Hepatocyte (in vitro differentiated cells): ENCODE results near the gene ADAMTSL3. TPM values are rescaled to one million over a fixed set of nuclear protein-coding genes. Genes with fewer than 3 reads are reported as not detected.

Experiments used
- DNase-seq: peaks from one replicate; pipeline ENCODE4 v3.0.0-alpha.2; 2016; ENCODE audit warnings: low spot score
- H2AFZ ChIP-seq: fragments of 200-600 bp; sonication (generic); 2 replicates; pipeline ENCODE4 v1.6.0; 2016; ENCODE audit warnings: antibody characterized with exemption, mild to moderate bottlenecking
- H3K27ac ChIP-seq: fragments of 200-600 bp; sonication (generic); 2 replicates; pipeline ENCODE4 v1.5.1; 2016; ENCODE audit warnings: mild to moderate bottlenecking
- H3K27me3 ChIP-seq: fragments of 200-600 bp; sonication (generic); 2 replicates; pipeline ENCODE4 v1.6.1; 2016
- H3K36me3 ChIP-seq: fragments of 200-600 bp; sonication (generic); replicated peaks from 2 replicates; pipeline ENCODE4 v1.5.1; 2016; ENCODE audit warnings: low read depth; ENCODE audit not compliant: insufficient read depth
- H3K4me1 ChIP-seq: fragments of 200-600 bp; sonication (generic); 2 replicates; pipeline ENCODE4 v1.5.1; 2016; ENCODE audit warnings: mild to moderate bottlenecking, moderate library complexity; ENCODE audit not compliant: insufficient read depth
- H3K4me2 ChIP-seq: fragments of 200-600 bp; sonication (generic); 2 replicates; pipeline ENCODE4 v1.6.0; 2016
- H3K4me3 ChIP-seq: fragments of 200-600 bp; sonication (generic); 2 replicates; pipeline ENCODE4 v1.5.1; 2016; ENCODE audit warnings: mild to moderate bottlenecking
- H3K79me2 ChIP-seq: fragments of 200-600 bp; sonication (generic); 2 replicates; pipeline ENCODE4 v1.6.0; 2017; ENCODE audit warnings: mild to moderate bottlenecking
- H3K9me2 ChIP-seq: fragments of 200-600 bp; sonication (generic); replicated peaks from 2 replicates; pipeline ENCODE4 v1.6.0; 2017; ENCODE audit warnings: mild to moderate bottlenecking; ENCODE audit not compliant: insufficient read depth
- H3K9me3 ChIP-seq: fragments of 200-600 bp; sonication (generic); 2 replicates; pipeline ENCODE4 v1.5.1; 2016; ENCODE audit warnings: low read depth, mild to moderate bottlenecking
- H4K20me1 ChIP-seq: fragments of 200-600 bp; sonication (generic); 2 replicates; pipeline ENCODE4 v1.6.0; 2016; ENCODE audit warnings: mild to moderate bottlenecking; ENCODE audit not compliant: insufficient read depth, poor library complexity, severe bottlenecking
- CTCF ChIP-seq: fragments of 200-600 bp; sonication (generic); IDR thresholded peaks from 2 replicates; pipeline ENCODE4 v1.5.1; 2016; ENCODE audit warnings: antibody characterized with exemption, mild to moderate bottlenecking; ENCODE audit not compliant: poor library complexity
- EZH2 ChIP-seq: fragments of 200-600 bp; sonication (generic); IDR thresholded peaks from 2 replicates; pipeline ENCODE4 v1.6.1; 2016; ENCODE audit warnings: antibody characterized with exemption, mild to moderate bottlenecking, borderline replicate concordance
- EZH2phosphoT487 ChIP-seq: fragments of 200-600 bp; sonication (generic); IDR thresholded peaks from one replicate; pipeline ENCODE4 v1.6.1; 2018; ENCODE audit warnings: antibody characterized with exemption, mild to moderate bottlenecking, low read depth, moderate library complexity; ENCODE audit not compliant: unreplicated experiment, severe bottlenecking
- WGBS: methylation state at CpG from one replicate; pipeline ENCODE4 v1.1.6; 2016; ENCODE audit warnings: low lambda C conversion rate; ENCODE audit errors: missing lambda C conversion rate; 5-methylcytosine and 5-hydroxymethylcytosine counted together
- polyA plus RNA-seq: library from polyadenylated mRNA; unstranded; fragments of >200 nt; fragmentation: Nextera tagmentation; extraction: Ambion mirVana; gene quantifications from 2 replicates; pipeline ENCODE4 v1.2.1, GENCODE V29; 2016
- total RNA-seq: library from RNA; depleted of rRNA; stranded (reverse); fragments of >200 nt; gene quantifications from 2 replicates; pipeline ENCODE4 v1.2.3, GENCODE V29; 2014

Gene ADAMTSL3
- total and polyA plus RNA-seq, 2 experiments from 2014 or later: 5.0 to 5.2 TPM

GRCh38 chr15:83930392-83931212 is 276.7 kb downstream of the ADAMTSL3 start:
- Histone ChIP-seq H2AFZ (no peak overlapping the region), H3K27me3 (no peaks in the 10 kb centered on the region), H3K4me1 (peaks cover 22% of the 10 kb centered on the region), H3K27ac (peak overlapping the region; percentile 67), H3K36me3 (no peaks in the 10 kb centered on the region), H3K9me3 (no peaks in the 10 kb centered on the region), H3K9me2 (no peaks in the 10 kb centered on the region), H3K79me2 (no peaks in the 10 kb centered on the region), H4K20me1 (no peaks in the 10 kb centered on the region), H3K4me2 (no peak overlapping the region), H3K4me3 (no peak overlapping the region)
- DNase-seq: peak; percentile 63
- no peak for TF ChIP-seq CTCF
- no peak for TF ChIP-seq EZH2phosphoT487
- TF ChIP-seq EZH2: no peak

GRCh38 chr15:83935774-83936173 is 281.9 kb downstream of the ADAMTSL3 start:
- no peaks in the 10 kb centered on the region for H3K9me2 ChIP-seq
- no peak overlapping the region for H3K4me2 ChIP-seq
- no peaks in the 10 kb centered on the region for H3K79me2 ChIP-seq
- TF ChIP-seq EZH2: no peak
- TF ChIP-seq EZH2phosphoT487: no peak
- TF ChIP-seq CTCF: no peak
- no peak overlapping the region for H2AFZ ChIP-seq
- no peaks in the 10 kb centered on the region for H3K9me3 ChIP-seq
- DNase-seq: no peak
- H3K27ac ChIP-seq: no peak overlapping the region
- peaks cover 7% of the 10 kb centered on the region for H3K4me1 ChIP-seq
- H3K36me3 ChIP-seq: no peaks in the 10 kb centered on the region
- no peaks in the 10 kb centered on the region for H4K20me1 ChIP-seq
- WGBS: 91% methylated on average over 1 of the region's 1 CpG
- no peak overlapping the region for H3K4me3 ChIP-seq
- H3K27me3 ChIP-seq: no peaks in the 10 kb centered on the region

- Histone ChIP-seq H3K4me2 (no peak overlapping the region), H3K36me3 (no peaks in the 10 kb centered on the region), H3K9me2 (no peaks in the 10 kb centered on the region), H3K4me1 (no peaks in the 10 kb centered on the region), H3K27ac (no peak overlapping the region), H3K4me3 (no peak overlapping the region), H3K27me3 (no peaks in the 10 kb centered on the region), H3K9me3 (no peaks in the 10 kb centered on the region), H3K79me2 (no peaks in the 10 kb centered on the region), H4K20me1 (no peaks in the 10 kb centered on the region), H2AFZ (no peak overlapping the region)
- WGBS: 92% methylated on average over 4 of the region's 4 CpGs
- TF ChIP-seq CTCF: no peak
- no peak for TF ChIP-seq EZH2
- no peak for TF ChIP-seq EZH2phosphoT487
- DNase-seq: no peak
Observed at GRCh38 chr15:83940136-83940535, 286.2 kb downstream of the ADAMTSL3 start.
